ENCODE data around the gene ACSS1.

The ACSS1 gene

DNA sequence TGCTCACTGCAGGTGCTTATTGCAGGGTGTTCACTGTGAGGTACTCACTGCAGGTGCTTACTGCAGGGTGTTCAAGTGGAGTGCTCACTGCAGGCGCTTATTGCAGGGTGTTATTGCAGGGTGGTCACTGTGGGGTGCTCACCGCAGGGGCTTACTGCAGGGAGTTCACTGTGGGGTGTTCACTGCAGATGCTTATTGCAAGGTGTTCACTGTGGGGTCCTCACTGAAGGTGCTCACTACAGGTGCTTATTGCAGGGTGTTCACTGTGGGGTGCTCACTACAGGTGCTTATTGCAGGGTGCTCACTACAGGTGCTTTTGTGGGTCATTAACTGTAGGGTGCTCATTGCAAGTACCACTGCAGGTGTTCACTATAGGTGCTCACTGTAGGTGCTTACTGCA, 85.6 kb downstream of the ACSS1 start:
- no peak for DNase-seq (ENCODE audit: low read depth in 2 of 2)

DNA sequence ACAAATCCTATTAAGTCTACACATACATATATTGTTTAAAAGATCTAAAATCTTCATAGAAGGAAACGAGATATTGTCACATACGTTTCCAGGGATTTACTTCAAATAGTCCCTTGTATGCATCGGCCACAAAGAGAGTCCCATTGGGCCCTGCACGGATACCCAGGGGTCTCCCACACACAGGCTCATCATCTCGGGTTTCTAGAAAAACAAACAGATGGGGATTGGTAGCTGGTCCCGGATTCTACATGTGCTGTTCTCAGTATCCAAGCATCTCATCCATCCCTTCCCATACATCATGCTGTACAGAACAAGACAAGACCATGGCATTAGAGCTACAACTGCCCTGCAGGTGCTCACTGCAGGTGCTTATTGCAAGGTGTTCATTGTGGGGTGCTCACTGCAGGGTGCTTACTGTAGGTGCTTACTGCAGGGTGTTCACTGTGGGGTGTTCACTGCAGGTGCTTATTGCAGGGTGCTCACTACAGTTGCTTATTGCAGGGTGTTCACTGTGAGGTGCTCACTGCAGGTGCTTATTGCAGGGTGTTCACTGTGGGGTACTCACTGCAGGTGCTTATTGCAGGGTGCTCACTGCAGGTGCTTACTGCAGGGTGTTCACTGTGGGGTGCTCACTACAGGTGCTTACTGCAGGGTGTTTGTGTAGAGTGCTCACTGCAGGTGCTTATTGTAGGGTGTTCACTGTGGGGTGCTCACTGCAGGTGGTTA, 86.4 kb downstream of the ACSS1 start:
- DNase-seq (ENCODE audit: low read depth in 2 of 2): no peak

DNA sequence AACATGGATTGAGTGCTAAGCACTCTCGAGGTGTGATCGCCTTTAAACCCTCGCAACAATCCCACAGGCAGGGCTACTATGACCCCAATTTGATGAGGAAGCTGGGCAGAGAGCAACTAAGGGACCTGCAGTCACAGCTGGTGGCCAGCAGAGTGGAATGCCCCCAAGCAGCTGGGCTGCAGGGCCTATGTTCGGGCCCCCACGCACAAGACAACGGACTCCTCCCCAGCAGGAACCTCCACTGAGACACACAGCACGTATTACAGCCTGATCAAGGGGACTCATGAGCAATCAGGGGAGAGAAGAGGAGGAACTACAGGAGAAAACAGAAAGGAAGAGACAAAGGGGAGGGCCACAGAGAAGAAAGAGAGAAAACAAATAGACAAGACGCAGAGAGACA, 87.2 kb downstream of the ACSS1 start:
- no peak for DNase-seq (ENCODE audit: low read depth in 2 of 2)

DNA sequence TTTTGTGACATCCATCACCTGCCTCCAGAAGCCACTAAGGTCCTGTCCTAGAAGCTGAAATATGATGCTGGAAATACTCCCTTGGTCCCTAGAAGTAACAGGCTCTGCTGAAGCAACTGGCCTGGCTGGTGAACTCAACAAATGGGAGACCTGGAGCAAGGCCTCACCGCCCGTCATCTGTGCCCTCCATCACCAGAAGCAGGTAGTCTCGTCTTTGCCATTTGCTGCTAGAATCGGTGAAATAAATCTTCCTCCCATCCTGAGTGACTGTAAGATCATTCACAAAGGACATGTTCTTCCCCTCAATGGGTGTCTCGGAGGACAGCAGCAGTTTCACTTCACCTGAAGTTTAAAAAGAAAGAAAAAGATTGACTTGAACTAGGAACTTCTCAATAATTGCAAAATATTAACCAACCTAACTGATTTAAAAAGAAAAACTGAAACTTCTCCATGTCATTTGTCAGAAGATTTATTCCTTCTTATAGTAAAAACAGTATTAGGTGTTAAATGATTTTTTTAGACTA, 87.8 kb downstream of the ACSS1 start:
- DNase-seq (ENCODE audit: low read depth in 2 of 2): no peak

DNA sequence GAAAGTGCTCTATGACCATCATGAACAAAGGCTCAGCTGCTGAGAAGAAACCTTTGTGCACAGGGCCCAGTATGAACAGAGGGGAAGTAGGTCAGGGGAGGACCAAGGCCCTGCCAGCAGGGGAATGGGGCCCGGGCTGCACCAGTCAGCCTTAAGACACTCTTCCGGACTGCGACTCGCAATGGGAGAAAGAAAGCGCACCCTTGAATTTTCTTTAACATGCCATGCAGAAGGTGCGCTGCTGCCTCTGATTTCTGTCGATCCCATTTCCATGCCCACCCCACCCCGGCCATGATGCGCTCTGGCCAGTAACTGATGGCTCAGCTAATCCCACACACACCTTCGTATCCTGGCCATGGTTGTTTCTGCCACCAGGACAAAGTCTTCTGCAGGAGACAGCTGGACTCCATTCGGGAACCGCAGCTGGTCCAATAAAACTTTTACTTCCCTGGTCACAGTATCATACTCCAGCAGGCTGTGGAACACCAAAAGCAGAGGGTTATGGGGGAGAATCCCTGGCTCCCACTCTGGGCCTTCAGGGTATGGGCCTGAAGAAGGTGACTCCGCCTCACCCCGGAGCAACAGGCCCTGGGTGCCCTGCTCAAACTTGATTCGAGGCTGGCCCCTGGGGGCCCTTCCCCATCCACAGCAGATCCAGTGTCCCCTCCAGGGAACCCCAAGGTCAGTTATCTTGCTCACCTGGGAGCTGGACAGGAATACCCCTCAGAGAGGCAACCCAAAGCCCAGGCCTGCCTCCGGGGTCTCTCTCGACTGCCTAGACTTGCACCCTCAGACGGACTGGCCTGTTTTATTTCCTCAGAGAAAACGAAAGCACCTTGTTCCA, 88.5 kb downstream of the ACSS1 start:
- no peak for DNase-seq (ENCODE audit: low read depth in 2 of 2)

DNA sequence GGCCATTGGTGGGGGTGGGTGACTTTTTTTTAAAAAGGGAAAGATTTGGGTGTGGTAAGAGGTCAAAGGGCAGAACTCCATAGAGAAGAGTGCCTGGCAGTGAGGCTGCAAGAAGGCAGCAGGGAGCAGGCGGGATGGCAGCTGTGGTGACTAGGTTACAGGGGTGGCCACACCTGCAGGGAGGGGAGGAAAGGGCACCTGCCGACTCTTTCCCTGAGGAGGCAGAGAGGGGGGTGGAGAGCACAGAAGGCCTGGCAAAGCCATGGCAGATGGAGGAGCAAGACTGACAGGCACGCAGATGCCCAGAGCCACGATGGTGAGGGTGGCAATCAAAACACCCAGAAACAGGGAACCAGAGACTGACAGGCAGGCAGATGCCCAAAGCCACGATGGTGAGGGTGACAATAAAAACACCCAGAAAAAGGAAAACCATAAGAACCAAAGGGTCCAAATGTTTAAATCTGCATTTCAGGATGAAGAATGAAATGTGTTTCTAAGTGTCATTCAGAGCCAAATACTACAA, 89.6 kb downstream of the ACSS1 start:
- DNase-seq (ENCODE audit: low read depth in 2 of 2): no peak

DNA sequence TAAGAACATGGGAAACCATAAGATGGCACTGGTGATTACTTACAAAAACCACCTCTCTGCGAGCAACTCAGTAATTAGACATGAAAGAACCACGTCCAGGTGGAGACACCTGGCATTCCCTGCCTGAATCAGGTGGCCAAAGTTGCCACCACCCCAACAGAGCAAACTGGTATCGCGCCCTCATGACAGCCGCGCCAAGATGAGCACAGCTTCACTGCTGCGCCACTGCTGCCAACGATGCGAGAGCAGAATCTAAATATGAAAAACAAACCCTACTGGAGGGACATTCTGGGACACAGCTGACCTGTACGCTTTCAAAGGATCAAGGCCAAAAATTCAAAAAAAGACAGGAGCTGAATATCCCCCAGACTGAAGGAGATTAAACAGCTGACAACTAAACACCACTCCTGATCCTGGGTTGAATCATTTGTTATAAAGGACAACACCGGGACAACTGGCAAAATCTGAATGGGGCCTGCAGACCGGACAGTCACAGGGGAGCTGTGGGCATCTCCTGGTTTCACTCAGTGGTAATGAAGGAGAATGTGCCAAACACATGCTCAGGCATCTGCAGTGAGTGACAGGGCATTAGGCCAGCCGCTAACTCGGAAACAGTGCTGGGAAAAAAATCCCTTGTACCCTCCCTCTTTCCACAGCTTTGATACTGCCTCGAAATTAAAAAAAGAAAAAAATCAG, 91.5 kb downstream of the ACSS1 start:
- DNase-seq (ENCODE audit: low read depth in 2 of 2): no peak

DNA sequence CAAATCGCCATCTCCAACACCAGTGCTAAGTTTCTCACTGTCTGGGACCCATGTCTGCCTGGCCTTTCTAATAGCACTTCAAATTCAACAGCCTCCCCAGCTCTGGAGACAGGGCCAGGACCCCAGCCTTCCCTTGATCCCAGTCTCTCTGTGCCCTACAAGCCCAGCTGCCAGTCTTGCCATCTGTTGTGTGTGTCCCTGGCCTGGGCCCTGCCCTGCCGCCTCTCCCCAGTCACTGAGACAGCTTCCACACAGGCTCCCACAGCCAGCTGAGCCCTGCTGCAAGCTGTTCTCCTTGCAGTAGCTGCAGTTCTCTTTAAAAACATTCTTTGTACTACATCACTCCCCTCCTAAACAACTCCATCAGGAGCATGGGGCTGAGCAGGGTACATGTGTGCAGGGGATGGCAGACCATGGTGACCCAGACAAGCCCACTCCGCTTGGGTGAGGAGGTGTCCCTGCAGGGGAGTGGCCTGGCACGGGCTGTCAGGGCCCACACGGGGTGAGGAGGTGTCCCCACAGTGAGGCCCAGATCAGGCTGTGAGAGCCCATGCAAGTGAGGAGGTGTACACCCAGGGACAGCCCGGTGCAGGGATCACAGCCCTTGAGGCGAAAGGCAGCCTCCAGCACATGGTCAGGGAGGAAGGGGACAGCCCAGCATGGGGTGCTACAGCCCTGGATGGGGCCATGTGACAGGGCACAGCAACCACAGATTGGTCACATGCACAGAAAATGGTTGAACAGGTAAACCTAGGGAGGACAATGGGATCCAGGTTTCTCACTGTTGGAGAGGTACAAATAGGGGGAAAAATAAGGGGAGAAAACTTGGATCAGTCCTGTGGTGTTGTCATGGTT, 92.6 kb downstream of the ACSS1 start:
- no peak for DNase-seq (ENCODE audit: low read depth in 2 of 2)

DNA sequence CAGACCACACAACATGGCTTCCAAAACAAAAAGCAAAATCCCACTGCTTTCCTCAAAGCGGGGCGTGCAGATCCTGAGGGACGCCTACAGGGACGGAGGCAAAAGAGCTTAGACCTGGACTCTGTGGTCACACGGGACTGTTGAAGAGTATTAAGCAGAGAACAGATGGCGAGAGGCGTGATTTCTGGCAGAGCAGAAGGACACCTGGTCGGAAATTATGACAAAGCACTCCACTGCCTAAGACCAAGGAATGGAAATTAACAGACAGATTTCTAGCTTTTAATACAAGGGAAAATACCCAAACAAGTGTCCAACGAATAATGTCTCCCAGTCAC, 93.5 kb downstream of the ACSS1 start:
- no peak for DNase-seq (ENCODE audit: low read depth in 2 of 2)

DNA sequence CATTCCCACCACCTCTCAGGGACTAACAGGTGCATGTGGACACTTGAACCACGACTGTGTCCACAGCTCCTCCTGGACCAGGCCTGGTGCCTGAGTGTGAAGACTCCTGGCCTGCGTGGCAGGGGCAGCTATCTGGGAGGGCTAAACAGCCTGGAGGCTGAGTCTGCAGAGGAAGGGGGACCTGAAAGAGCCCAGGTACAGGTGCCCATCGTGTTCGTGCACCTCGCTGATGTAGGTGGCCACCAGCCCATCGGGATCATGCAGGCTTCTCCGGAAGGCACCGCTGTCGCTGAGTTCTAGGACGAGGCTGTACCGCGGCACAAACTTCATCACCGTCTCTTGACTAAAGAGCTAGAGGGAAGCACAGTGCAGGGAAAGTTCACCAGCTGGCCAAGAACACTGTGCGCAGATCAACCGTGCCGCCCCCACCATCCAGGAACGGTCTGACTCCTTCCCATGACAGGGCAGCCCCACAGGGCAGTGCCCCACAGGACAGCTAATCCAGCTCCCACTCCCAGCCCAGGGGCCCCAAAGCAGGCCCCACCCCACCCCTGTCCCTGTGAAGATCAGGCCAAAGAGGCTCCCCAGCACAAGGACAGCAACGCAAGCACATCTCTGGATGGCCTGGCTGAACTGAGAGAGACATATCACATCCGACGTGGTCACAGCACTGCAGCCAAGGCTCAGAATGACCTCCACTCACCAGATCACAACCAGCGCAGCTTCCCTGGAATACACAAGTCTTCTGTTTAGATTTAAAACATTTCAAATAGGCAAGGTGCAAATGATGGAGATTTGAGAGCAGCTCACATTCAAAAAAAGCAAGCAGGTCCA, 94.0 kb downstream of the ACSS1 start:
- no peak for DNase-seq (ENCODE audit: low read depth in 2 of 2)

DNA sequence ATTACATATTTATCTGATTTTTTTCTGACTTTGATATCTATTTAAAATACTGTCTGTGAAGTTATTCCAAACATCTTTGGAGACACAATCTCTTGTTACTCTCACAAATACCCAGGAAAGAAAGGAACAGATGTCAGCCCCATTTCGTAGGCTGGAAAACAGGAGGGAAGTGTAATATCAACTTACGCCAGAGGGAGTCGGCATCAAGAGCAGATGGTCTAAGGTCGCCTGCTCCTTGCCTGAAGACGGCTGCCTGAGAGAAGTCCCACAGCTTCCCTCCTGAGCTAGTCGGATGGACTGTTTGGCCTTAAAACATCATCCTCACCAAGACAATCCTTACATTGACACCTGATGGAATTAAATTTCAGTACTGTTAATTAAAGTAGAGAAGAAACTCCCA, 95.4 kb downstream of the ACSS1 start:
- no peak for DNase-seq (ENCODE audit: low read depth in 2 of 2)

DNA sequence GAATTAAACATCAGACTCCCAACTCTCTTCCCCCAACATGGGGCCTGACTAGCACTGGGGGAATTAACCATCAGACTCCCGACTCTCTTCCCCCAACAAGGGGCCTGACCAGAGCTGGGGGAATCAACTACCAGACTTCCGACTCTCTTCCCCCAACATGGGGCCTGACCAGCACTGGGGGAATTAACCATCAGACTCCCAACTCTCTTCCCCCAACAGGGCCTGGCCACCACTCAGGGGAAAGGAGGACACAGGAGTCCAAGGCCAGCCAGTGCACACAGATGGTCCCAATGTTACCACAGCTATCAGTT, 95.8 kb downstream of the ACSS1 start:
- DNase-seq (ENCODE audit: low read depth in 2 of 2): no peak

DNA sequence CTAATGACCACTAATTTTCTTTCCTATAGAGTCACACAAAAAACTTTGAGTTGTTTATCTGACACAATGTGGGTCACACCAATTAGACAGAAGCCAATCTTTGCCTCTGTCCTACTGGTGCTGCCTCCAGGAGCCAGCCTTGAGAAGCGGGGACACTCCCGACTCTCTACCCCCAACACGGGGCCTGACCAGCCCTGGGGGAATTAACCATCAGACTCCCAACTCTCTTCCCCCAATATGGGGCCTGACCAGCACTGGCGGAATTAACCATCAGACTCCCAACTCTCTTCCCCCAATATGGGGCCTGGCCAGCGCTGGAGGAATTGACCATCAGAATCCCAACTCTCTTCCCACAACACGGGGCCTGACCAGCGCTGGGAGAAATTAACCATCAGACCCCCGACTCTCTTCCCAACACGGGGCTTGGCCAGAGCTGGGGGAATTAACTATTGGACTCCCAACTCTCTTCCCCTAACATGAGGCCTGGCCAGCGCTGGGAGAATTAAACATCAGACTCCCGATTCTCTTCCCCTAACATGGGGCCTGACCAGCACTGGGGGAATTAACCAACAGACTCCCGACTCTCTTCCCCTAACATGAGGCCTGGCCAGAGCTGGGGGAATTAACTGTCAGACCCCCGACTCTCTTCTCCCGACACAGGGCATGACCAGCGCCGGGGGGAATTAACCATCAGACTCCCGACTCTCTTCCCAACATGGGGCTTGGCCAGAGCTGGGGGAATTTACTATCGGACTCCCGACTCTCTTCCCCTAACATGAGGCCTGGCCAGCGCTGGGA, 96.4 kb downstream of the ACSS1 start:
- DNase-seq (ENCODE audit: low read depth in 2 of 2): no peak

DNA sequence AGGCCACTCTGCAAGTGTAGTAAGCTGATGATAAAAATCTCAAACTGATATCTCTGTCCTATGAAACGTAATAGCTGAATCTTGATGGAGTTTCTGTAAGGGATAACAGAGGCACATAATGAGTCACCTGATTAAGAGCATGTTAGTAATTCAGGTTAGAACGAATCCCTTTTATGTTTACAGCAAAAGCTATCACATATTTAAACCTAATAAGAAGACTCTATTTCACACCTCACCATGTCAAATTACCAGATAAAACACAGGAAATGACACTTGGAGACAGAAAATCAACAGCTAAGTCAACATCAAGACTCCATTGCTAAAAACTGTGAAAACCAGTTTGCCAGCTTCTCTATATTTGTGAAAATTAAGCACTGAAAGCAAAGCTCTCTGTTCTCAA, 97.1 kb downstream of the ACSS1 start:
- DNase-seq (ENCODE audit: low read depth in 2 of 2): no peak

DNA sequence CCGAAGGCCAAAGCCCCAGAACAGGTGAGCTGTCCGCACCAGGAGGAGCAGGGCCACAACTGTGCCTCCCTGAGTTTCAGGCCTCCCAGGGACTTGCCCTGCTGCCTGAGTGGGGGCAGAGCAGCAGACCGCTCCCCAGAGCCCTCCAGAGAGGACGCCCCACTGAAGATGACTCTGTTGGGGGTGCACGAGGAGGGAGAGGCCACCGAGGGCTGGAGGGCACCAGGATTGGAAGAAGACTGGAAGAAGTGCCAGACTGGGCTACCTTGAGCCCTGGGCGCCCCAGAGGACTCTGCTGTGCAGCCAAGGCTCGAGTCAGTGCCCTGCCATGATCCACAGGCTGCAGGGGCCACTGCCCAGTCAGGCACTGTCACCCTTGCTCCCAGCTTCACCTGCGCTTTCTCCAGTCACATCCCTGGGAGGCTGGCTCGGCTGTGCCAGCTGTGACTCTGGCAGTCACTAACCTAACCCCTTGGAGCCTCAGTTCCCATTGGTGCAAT, 97.6 kb downstream of the ACSS1 start:
- DNase-seq (ENCODE audit: low read depth in 2 of 2): no peak

DNA sequence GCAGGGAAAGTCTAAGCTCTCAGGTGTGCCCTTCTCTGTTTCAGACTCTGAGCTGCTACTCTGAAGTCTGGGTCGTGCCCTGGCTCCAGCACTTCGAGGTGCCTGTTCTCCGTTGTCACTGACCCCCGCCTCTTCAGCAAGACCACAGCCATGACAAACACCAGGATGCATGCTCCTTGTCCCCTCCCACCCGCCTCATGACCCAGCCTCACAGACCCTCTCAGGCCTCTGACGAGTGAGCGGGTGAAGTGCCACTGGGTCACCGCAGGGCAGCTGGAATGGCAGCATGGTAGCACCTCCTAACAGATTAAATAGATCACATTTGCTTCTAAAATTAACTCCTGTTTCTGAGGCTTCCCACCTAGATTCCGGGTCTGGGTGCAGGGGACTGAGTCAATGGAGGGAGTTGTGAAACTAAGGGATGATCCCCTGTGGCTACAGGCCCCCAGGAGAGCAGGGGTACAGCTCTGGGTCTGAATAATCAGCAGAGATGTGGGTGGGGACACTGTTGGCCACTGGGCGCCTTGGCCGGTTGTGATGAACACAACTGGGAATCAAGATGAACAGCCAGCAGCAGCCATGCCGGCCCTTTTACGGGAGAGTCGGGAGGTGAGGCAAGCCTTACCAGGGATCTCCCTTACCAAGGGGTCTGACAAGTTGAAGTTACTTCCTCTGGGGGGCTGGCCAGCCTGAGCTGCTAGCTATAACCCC, 98.2 kb downstream of the ACSS1 start:
- DNase-seq (ENCODE audit: low read depth in 2 of 2): no peak

DNA sequence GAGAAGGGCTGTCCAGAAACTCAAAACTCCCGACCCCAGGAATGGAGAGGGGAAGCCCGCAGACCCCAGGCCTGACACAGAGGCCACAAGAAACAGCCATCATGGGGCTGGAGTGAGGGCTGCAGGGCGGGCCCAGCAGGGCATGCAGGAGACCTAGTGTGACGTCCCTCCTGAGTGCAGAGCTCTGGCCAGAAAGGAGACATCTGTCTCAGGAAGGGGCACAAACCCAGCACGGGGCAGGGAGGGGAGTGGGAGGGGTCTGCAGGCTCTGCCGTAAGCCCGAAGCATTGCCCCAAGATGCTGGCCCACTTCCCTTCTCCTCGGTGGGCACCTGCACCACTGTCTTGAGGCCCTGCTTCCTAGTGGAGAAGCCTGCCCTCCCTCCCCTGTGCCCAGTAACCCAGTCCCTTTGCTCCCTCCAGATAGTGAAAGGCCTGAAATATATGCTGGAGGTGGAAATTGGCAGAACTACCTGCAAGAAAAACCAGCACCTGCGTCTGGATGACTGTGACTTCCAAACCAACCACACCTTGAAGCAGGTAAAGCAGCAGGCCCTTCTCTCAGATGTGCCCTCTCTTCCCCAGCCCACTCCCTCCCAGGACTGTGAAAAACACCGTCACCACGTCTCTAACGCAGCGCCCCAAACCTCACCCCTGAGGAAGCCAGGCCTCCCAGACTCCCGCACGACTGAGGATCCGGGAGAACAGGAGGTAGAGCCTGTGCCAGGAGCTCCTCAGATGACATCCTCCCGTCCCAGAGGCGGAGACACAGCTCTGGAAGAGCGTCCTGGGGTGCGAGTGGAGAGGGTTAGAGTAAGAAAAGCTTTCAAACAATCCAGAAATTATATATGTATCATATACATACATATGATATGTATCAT, 99.2 kb downstream of the ACSS1 start:
- no peak for DNase-seq (ENCODE audit: low read depth in 2 of 2)
